Activated CD8-positive, alpha-beta memory T cell treated with anti-CD3 and anti-CD28 coated beads for 36 hours (primary cell): ENCODE data around the gene CACNG5. TPM values are rescaled to one million over a fixed set of nuclear protein-coding genes. Genes with fewer than 3 reads are reported as not detected.
"Not testable (repeated sequence)": the region's sequence is repeated elsewhere in the genome, so short reads cannot be mapped to it uniquely, and the experiment has no call there.

Experiments used
- CTCF ChIA-PET: fragments of 350-600 bp; sonication (Branson Sonifier 250); formaldehyde crosslinking; loops from one replicate; lab custom pipeline; 2021; ENCODE audit warnings: antibody characterized with exemption; lab: Charles Lee
- POLR2A ChIA-PET: fragments of 350-600 bp; sonication (Branson Sonifier 250); formaldehyde crosslinking; loops from one replicate; lab custom pipeline; 2021; ENCODE audit warnings: antibody characterized with exemption; lab: Charles Lee
- total RNA-seq, 2 experiments: library from RNA; stranded (reverse); gene quantifications; one replicate each; pipeline ENCODE4 v1.2.3, GENCODE V29; 2021

The CACNG5 gene
- total RNA-seq, 2 experiments from 2014 or later: not detected

GRCh38 chr17:66897141-66897540, 62.2 kb downstream of the CACNG5 start:
- POLR2A ChIA-PET: no interaction called here

GRCh38 chr17:66898536-66898935, 63.6 kb downstream of the CACNG5 start:
- POLR2A ChIA-PET: no interaction called here
- CTCF ChIA-PET: no interaction called here

More at GRCh38 chr17:66897141-66897540, 62.2 kb downstream of the CACNG5 start:
- CTCF ChIA-PET: no interaction called here

- ChIA-PET POLR2A (no interaction called here), CTCF (no interaction called here)
Measured at GRCh38 chr17:66900126-66901010, 65.5 kb downstream of the CACNG5 start.

GRCh38 chr17:66903296-66903695, 68.4 kb downstream of the CACNG5 start:
- POLR2A ChIA-PET, CTCF ChIA-PET: not testable (repeated sequence)

- POLR2A ChIA-PET: no interaction called here
- CTCF ChIA-PET: no interaction called here
Measured at GRCh38 chr17:66903781-66904180, 68.9 kb downstream of the CACNG5 start.

GRCh38 chr17:66904760-66905624, 70.1 kb downstream of the CACNG5 start:
- ChIA-PET POLR2A (no interaction called here), CTCF (no interaction called here)

- CTCF ChIA-PET: interaction anchor here (0.6 to 1.3 kb wide), 3 partner anchors 176 to 1320 kb away, joined by 3 read pairs; no protein-coding TSS in a partner anchor
- POLR2A ChIA-PET: no interaction called here
Measured at GRCh38 chr17:66906321-66907278, 71.7 kb downstream of the CACNG5 start.

GRCh38 chr17:66909804-66910373, 75.0 kb downstream of the CACNG5 start:
- CTCF ChIA-PET: no interaction called here
- POLR2A ChIA-PET: no interaction called here

- ChIA-PET CTCF (no interaction called here), POLR2A (no interaction called here)
Measured at GRCh38 chr17:66910651-66911285, 75.9 kb downstream of the CACNG5 start.

GRCh38 chr17:66915204-66915611, 80.3 kb downstream of the CACNG5 start:
- CTCF ChIA-PET: no interaction called here
- POLR2A ChIA-PET: no interaction called here

GRCh38 chr17:66915792-66916191, 80.9 kb downstream of the CACNG5 start:
- CTCF ChIA-PET: no interaction called here

GRCh38 chr17:66916946-66917345, 82.0 kb downstream of the CACNG5 start:
- CTCF ChIA-PET: no interaction called here
- POLR2A ChIA-PET: no interaction called here

More at GRCh38 chr17:66915792-66916191, 80.9 kb downstream of the CACNG5 start:
- POLR2A ChIA-PET: no interaction called here

GRCh38 chr17:66918896-66919295, 84.0 kb downstream of the CACNG5 start:
- ChIA-PET CTCF (no interaction called here), POLR2A (no interaction called here)

GRCh38 chr17:66920435-66920834, 85.5 kb downstream of the CACNG5 start:
- ChIA-PET POLR2A (no interaction called here), CTCF (no interaction called here)

- POLR2A ChIA-PET: no interaction called here
- CTCF ChIA-PET: no interaction called here
Measured at GRCh38 chr17:66920950-66921349, 86.0 kb downstream of the CACNG5 start.

- POLR2A ChIA-PET: no interaction called here
- CTCF ChIA-PET: no interaction called here
Measured at GRCh38 chr17:66923886-66924285, 89.0 kb downstream of the CACNG5 start.

- POLR2A ChIA-PET: no interaction called here
- CTCF ChIA-PET: no interaction called here
Measured at GRCh38 chr17:66925811-66926500, 91.0 kb downstream of the CACNG5 start.

GRCh38 chr17:66928949-66929348, 94.0 kb downstream of the CACNG5 start:
- POLR2A ChIA-PET: no interaction called here
- CTCF ChIA-PET: no interaction called here
